GM12892 (cell line): ENCODE results near the gene CARM1.
"Not testable (repeated sequence)": the region's sequence is repeated elsewhere in the genome, so short reads cannot be mapped to it uniquely, and the experiment has no call there.

ENCODE experiments used
- DNase-seq: peaks from one replicate; pipeline ENCODE4 v3.0.0; 2011; ENCODE audit not compliant: insufficient read length
- FAIRE-seq: peaks from 2 replicates; lab custom pipeline; 2011; peaks lifted over from hg19 to GRCh38; lab: Jason Lieb, UNC
- POLR2A ChIP-seq: IDR thresholded peaks from 2 replicates; pipeline ENCODE4 v1.6.1; 2011; ENCODE audit warnings: low read depth, low read length, control low read depth
- POLR2AphosphoS5 ChIP-seq: IDR thresholded peaks from 2 replicates; pipeline ENCODE4 v1.6.1; 2011; ENCODE audit warnings: low read depth, low read length, control low read depth
- TAF1 ChIP-seq: IDR thresholded peaks from 2 replicates; pipeline ENCODE4 v1.6.1; 2011; ENCODE audit warnings: low read depth, mild to moderate bottlenecking, control low read depth, low read length, borderline replicate concordance

CARM1 gene

GRCh38 chr19:10852098-10852800 is 19.1 kb upstream of the CARM1 start:
- FAIRE-seq (no peak), DNase-seq (no peak)
- TF ChIP-seq POLR2AphosphoS5 (no peak), POLR2A (no peak), TAF1 (no peak)

DNA sequence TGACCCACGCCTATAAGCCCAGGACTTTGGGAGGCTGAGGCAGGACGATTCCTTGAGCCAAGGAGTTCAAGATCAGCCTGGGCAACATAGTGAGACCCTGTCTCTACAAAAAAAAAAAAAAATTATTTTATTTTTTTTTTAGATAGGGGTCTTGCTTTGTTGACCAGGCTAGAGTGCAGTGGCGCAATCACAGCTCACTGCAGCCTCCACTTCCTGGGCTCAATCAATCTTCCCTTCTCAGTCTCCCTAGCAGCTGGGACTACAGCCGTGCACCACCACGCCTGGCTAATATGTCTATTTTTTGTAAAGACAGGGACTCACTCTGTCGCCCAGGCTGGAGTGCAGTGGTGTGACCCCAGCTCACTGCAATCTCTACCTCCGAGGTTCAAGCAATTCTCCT is 18.4 kb upstream of the CARM1 start:
- TF ChIP-seq TAF1 (no peak), POLR2A (no peak), POLR2AphosphoS5 (no peak)
- FAIRE-seq (no peak), DNase-seq (no peak)

- no peak for DNase-seq
- FAIRE-seq, result no peak
- TF ChIP-seq POLR2AphosphoS5, result no peak
These were observed 16.8 kb upstream of the CARM1 start for GRCh38 chr19:10854350-10855089.

DNA sequence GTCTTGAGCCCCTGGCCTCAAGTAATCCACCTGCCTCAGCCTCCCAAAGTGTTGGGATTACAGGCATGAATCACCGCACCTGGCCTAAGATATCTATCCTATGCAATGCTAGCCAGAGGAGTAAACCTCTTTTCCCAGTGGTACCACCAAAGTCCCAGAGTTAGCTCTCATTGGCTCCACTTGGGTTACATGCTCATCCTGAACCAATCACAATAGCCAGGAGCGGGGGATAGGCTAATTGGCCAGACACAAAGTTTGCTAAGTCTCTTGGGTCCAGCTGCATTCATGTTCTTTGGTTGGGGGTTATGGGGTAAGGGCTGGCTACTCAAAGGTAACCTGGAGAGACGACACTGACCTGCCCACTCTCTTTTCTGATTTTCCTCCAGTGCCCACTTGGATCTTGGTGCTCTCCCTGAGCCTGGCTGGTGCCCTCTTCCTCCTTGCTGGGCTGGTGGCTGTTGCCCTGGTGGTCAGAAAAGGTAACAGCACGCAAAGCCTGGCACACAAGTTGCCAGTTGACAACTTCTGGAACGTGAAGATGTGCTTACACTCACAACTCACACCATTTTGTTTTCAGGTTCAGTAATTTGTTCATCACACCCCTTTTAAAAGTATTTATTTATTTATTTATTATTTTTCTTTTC is 15.4 kb upstream of the CARM1 start:
- TF ChIP-seq POLR2A, result no peak
- no peak for TF ChIP-seq POLR2AphosphoS5
- TF ChIP-seq TAF1, result no peak
- no peak for FAIRE-seq
- no peak for DNase-seq

- FAIRE-seq, DNase-seq: not testable (repeated sequence)
These were observed 14.5 kb upstream of the CARM1 start for GRCh38 chr19:10856899-10857298.

DNA sequence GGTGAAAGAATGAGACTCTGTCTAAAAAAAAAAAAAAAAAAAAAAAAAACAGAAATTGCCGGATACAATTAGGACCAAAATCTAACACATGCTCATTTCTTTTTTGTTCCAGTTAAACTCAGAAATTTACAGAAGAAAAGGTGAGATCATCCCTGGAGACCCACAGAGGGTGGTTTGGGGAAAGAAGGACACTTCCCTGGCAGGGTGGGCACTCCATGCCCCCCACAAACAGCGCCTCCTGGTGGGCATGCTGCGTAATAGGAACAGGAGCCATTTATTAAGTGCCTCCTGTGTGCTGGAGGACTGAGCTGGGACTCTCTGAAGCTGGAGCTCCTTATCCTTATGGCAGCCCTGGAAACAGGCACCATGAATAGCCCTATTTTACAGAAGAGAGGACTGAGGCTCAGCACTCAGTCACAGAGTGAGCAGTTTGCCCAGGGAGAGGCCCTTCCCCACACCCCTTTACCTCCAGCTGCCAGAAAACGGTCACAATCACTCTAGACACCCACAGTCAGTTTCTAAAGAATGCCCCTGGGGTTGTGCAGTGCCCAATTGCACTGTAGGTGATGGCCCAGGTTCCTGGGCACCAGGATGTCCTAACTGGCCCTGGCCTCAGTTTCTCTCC is 13.0 kb upstream of the CARM1 start:
- no peak for TF ChIP-seq TAF1
- no peak for TF ChIP-seq POLR2A
- TF ChIP-seq POLR2AphosphoS5, result no peak
- DNase-seq (no peak), FAIRE-seq (peak; percentile 17)

DNA sequence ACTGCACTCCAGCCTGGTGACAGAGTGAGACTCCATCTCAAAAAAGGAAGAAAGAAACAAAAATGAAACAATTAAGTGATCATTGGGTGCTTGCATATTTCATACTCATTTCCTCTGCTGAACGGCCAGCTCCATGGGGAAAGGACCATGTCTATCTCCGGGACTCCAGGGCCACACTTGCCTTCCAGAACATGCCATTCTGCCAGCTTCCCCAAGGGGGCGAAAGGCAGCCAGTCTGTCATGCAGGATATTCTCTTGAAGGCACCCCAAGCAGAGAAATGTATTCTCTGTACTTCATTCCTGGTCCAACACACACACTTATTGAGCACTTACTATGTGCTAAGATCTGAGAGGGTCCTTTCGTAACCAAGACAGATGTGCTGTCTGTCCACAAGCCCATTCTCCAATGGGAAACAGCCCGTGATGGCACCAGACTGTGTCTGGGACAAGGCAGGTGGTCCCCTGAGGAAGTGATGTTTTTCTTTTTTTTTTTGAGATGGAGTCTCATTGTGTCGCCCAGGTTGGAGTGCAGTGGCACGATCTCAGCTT is 10.2 kb upstream of the CARM1 start:
- DNase-seq (no peak), FAIRE-seq (no peak)
- no peak for TF ChIP-seq TAF1
- TF ChIP-seq POLR2A, result no peak
- TF ChIP-seq POLR2AphosphoS5, result no peak

- TF ChIP-seq POLR2A (no peak), POLR2AphosphoS5 (no peak), TAF1 (no peak)
- FAIRE-seq, result no peak
- no peak for DNase-seq
These were observed 8.7 kb upstream of the CARM1 start for GRCh38 chr19:10862561-10863106.

DNA sequence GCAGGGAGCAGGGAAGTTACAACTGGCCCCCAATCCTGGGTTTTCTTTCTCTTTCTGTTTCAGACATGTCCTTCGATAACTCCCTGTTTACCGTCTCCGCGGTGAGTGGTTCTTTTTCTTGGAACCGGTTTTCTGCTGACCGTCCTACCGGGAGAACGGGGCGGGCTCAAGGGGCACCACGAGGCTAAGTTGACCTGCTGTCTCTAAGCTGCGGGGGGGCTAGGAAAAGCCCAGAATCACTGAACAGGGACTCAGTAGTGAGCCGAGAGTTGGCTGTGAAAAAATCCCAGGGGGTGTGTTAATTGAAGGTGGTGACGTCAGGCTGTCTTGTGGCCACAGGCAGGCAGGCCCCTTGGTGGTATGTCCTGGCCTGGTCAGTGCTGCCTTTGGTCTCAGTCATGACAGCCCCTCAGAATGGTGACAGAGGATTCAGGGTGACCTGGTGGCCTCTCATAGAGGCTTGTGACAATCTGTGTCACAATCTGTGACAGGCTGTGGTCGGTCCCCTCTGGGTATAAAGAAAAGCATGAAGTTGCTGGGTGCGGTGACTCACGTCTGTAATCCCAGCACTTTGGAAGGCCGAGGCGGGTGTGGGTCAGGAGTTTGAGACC is 8.1 kb upstream of the CARM1 start:
- DNase-seq (no peak), FAIRE-seq (no peak)
- TF ChIP-seq POLR2A (no peak), TAF1 (no peak), POLR2AphosphoS5 (no peak)

DNA sequence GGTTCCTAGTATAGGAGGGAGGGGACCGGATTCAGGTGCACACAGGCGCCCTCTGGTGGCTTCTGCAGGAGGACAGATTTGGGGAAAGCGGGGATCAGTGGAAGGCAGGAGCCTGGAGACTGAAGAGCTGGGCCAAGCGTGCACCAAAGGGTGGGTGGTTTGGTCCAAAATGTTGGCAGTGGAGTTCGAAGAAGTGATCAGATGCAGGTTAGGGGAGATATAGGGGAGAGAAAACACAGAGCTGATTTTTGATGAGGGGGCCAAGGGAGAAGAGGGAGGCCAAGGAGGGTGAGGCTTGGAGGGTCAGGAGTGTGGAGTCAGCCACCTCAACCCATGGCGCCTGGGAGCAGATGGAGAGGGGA is 6.8 kb upstream of the CARM1 start:
- peak; percentile 81 for FAIRE-seq
- TF ChIP-seq POLR2AphosphoS5 (no peak), POLR2A (no peak), TAF1 (no peak)
- DNase-seq, result peak; percentile 84

GRCh38 chr19:10866495-10866894 is 4.9 kb upstream of the CARM1 start:
- TF ChIP-seq POLR2AphosphoS5 (no peak), POLR2A (no peak), TAF1 (no peak)
- FAIRE-seq (no peak), DNase-seq (no peak)

DNA sequence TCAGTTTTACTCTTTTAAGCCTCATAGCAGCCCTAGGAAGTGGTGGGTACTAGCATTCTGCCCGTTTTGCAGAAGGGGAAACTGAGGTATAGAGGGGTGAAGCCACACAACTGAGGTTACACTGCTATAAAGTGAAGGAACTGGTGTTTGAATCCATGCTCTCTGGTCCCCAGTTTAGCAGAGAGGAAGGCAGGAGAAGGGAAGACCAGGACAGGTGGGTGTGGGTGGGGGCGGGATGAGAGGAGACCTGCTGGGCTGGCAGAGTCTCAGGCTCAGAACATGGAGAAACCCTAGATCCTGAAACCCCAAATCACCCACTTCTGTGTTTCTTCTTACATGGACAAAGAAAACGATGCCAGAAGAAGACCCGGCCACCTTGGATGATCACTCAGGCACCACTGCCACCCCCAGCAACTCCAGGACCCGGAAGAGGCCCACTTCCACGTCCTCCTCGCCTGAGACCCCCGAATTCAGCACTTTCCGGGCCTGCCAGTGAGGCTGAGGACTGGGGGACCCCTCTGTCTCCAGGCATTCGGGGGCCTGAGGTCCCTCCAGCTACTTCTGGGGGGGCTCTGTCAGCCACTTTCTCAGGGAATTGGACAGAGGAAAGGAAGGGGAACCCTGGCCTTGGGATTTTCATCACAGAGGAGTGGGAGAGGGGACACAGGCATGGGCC is 2.3 kb upstream of the CARM1 start:
- DNase-seq, result no peak
- no peak for TF ChIP-seq POLR2AphosphoS5
- no peak for TF ChIP-seq TAF1
- TF ChIP-seq POLR2A, result no peak
- no peak for FAIRE-seq

- not testable (repeated sequence) for FAIRE-seq, DNase-seq
These were observed 1.5 kb upstream of the CARM1 start for GRCh38 chr19:10869872-10870311.
